Loucy (cell line): ENCODE results near the gene SNAPC3.

ENCODE experiments used
- H2AFZ ChIP-seq: fragments of 200-600 bp; sonication (generic); 2 replicates; pipeline ENCODE4 v1.6.0; 2016; ENCODE audit warnings: antibody characterized with exemption, mild to moderate bottlenecking, low read length, moderate library complexity
- H3F3A ChIP-seq: fragments of 200-600 bp; 2 replicates; pipeline ENCODE4 v1.6.0; 2016; ENCODE audit warnings: antibody characterized with exemption, low read depth, mild to moderate bottlenecking
- H3K27me3 ChIP-seq: fragments of 200-600 bp; sonication (generic); 2 replicates; pipeline ENCODE4 v1.6.1; 2014; ENCODE audit warnings: low read length, mild to moderate bottlenecking; ENCODE audit not compliant: insufficient read depth, poor library complexity, severe bottlenecking
- H3K36me3 ChIP-seq: fragments of 200-600 bp; sonication (generic); 2 replicates; pipeline ENCODE4 v1.6.1; 2016; ENCODE audit warnings: low read length; ENCODE audit not compliant: insufficient read depth
- H3K4me1 ChIP-seq: fragments of 200-600 bp; sonication (generic); 2 replicates; pipeline ENCODE4 v1.5.1; 2014; ENCODE audit warnings: low read length, mild to moderate bottlenecking; ENCODE audit not compliant: insufficient read depth, poor library complexity, severe bottlenecking
- H3K4me2 ChIP-seq: fragments of 200-600 bp; sonication (generic); 2 replicates; pipeline ENCODE4 v1.6.0; 2014; ENCODE audit warnings: antibody characterized with exemption, low read length, low read depth, mild to moderate bottlenecking; ENCODE audit not compliant: poor library complexity, severe bottlenecking
- H3K4me3 ChIP-seq: fragments of 200-600 bp; sonication (generic); 2 replicates; pipeline ENCODE4 v1.5.1; 2014; ENCODE audit warnings: low read length, mild to moderate bottlenecking, mixed read lengths; ENCODE audit not compliant: poor library complexity, severe bottlenecking
- H3K79me2 ChIP-seq: fragments of 200-600 bp; sonication (generic); 2 replicates; pipeline ENCODE4 v1.6.1; 2014; ENCODE audit warnings: low read length; ENCODE audit not compliant: insufficient read depth
- H3K9ac ChIP-seq: fragments of 200-600 bp; sonication (generic); 2 replicates; pipeline ENCODE4 v1.6.0; 2014; ENCODE audit warnings: mild to moderate bottlenecking, low read depth, low read length, moderate library complexity; ENCODE audit not compliant: poor library complexity, severe bottlenecking
- H3K9me2 ChIP-seq: fragments of 200-600 bp; sonication (generic); replicated peaks from 2 replicates; pipeline ENCODE4 v1.6.1; 2016; ENCODE audit warnings: low read depth, low read length, mixed read lengths
- H3K9me3 ChIP-seq: fragments of 200-600 bp; sonication (generic); 2 replicates; pipeline ENCODE4 v1.6.1; 2014; ENCODE audit warnings: mild to moderate bottlenecking, antibody characterized with exemption, low read length, low read depth; ENCODE audit not compliant: insufficient read depth
- H4K20me1 ChIP-seq: fragments of 200-600 bp; sonication (generic); 2 replicates; pipeline ENCODE4 v1.6.0; 2014; ENCODE audit warnings: antibody characterized with exemption, low read length, mild to moderate bottlenecking; ENCODE audit not compliant: insufficient read depth, poor library complexity, severe bottlenecking
- CTCF ChIP-seq: fragments of 200-600 bp; sonication (generic); conservative IDR thresholded peaks from 2 replicates; pipeline ENCODE4 v1.5.1; 2014; ENCODE audit warnings: mild to moderate bottlenecking, antibody characterized with exemption, low read length
- EZH2phosphoT487 ChIP-seq: fragments of 200-600 bp; IDR thresholded peaks from 2 replicates; pipeline ENCODE4 v1.6.1; 2018; ENCODE audit warnings: antibody characterized with exemption, mild to moderate bottlenecking, moderate library complexity, borderline replicate concordance

The SNAPC3 gene

GRCh38 chr9:15422372-15423230 lies at the start of gene SNAPC3:
SNAPC3 (plus strand) TSS chr9:15422876; CDS start chr9:15422880, 4 bp downstream.
- Histone ChIP-seq H3K4me2 (peak within 1 kb of the TSS; percentile 95), H3K4me3 (peak within 1 kb of the TSS; percentile 99), H3K36me3 (no peaks in the 10 kb centered on the region), H2AFZ (peak within 1 kb of the TSS; percentile 80), H3K9me2 (no peaks in the 10 kb centered on the region), H3K79me2 (peaks cover 49% of the 10 kb centered on the region), H3K9me3 (no peaks in the 10 kb centered on the region), H3K4me1 (peaks cover 46% of the 10 kb centered on the region), H3F3A (no peaks in the 10 kb centered on the region), H4K20me1 (peaks cover 48% of the 10 kb centered on the region), H3K27me3 (no peaks in the 10 kb centered on the region), H3K9ac (peak within 1 kb of the TSS; percentile 93)
- TF ChIP-seq CTCF (no peak), EZH2phosphoT487 (no peak)

GRCh38 chr9:15373881-15374280 lies 48.8 kb upstream of the SNAPC3 start:
- no peaks in the 10 kb centered on the region for H3K36me3 ChIP-seq
- H3K9ac ChIP-seq, result no peak overlapping the region
- H3K9me2 ChIP-seq, result no peaks in the 10 kb centered on the region
- H3K27me3 ChIP-seq, result no peaks in the 10 kb centered on the region
- no peaks in the 10 kb centered on the region for H3K79me2 ChIP-seq
- TF ChIP-seq CTCF (no peak), EZH2phosphoT487 (no peak)
- H3F3A ChIP-seq, result no peaks in the 10 kb centered on the region
- 0 out of 2 replicates have a peak overlapping the region, but pooled peaks have one; percentile 27 for H2AFZ ChIP-seq
- no peaks in the 10 kb centered on the region for H4K20me1 ChIP-seq
- no peak overlapping the region for H3K4me3 ChIP-seq
- no peaks in the 10 kb centered on the region for H3K4me1 ChIP-seq
- H3K4me2 ChIP-seq, result no peak overlapping the region
- H3K9me3 ChIP-seq, result no peaks in the 10 kb centered on the region

- H3K4me2 ChIP-seq, result no peak overlapping the region
- H3K27me3 ChIP-seq, result no peaks in the 10 kb centered on the region
- H3K36me3 ChIP-seq, result no peaks in the 10 kb centered on the region
- no peaks in the 10 kb centered on the region for H4K20me1 ChIP-seq
- TF ChIP-seq CTCF (no peak), EZH2phosphoT487 (no peak)
- no peak overlapping the region for H3K4me3 ChIP-seq
- no peaks in the 10 kb centered on the region for H3K4me1 ChIP-seq
- no peaks in the 10 kb centered on the region for H3F3A ChIP-seq
- H2AFZ ChIP-seq, result 0 out of 2 replicates have a peak overlapping the region, but pooled peaks have one; percentile 27
- no peaks in the 10 kb centered on the region for H3K9me2 ChIP-seq
- H3K9me3 ChIP-seq, result no peaks in the 10 kb centered on the region
- H3K79me2 ChIP-seq, result no peaks in the 10 kb centered on the region
- no peak overlapping the region for H3K9ac ChIP-seq
These were observed 48.4 kb upstream of the SNAPC3 start for GRCh38 chr9:15374310-15374709.
